Neutrophil (primary cell): ENCODE data around the gene CSRP2.

Experiments
- H3K27ac ChIP-seq: fragments of 200-600 bp; sonication (generic); 2 replicates; pipeline ENCODE4 v1.5.1; 2016; ENCODE audit warnings: mild to moderate bottlenecking, moderate library complexity
- H3K27me3 ChIP-seq: fragments of 200-600 bp; sonication (generic); 2 replicates; pipeline ENCODE4 v1.6.0; 2016; ENCODE audit warnings: mild to moderate bottlenecking
- H3K36me3 ChIP-seq: fragments of 200-600 bp; sonication (generic); 2 replicates; pipeline ENCODE4 v1.5.1; 2017
- H3K4me1 ChIP-seq, 2 experiments: fragments of 200-600 bp in 1 of 2; sonication (generic) in 1 of 2; 1 replicate in 1 of 2; 2 replicates in 1 of 2; pipeline versions ENCODE4 v1.5.1 to v1.6.1; 2013 to 2016; ENCODE audit warnings: low read depth in 1 of 2, low read length in 1 of 2, mild to moderate bottlenecking in 1 of 2, moderate library complexity in 1 of 2; ENCODE audit not compliant: control insufficient read depth in 1 of 2, insufficient read depth in 1 of 2
- H3K4me3 ChIP-seq, 2 experiments: fragments of 200-600 bp in 1 of 2; sonication (generic) in 1 of 2; 1 replicate in 1 of 2; 2 replicates in 1 of 2; pipeline ENCODE4 v1.5.1; 2013 to 2016; ENCODE audit warnings: low read depth in 1 of 2, low read length in 1 of 2, mild to moderate bottlenecking in 1 of 2, moderate library complexity in 1 of 2
- H3K9me3 ChIP-seq: fragments of 200-600 bp; sonication (generic); 2 replicates; pipeline ENCODE4 v1.5.1; 2016
- CTCF ChIP-seq: fragments of 200-600 bp; sonication (generic); IDR thresholded peaks from 2 replicates; pipeline ENCODE4 v1.5.1; 2016; ENCODE audit warnings: antibody characterized with exemption

CSRP2 gene

GRCh38 chr12:76898442-76898841 is 19.6 kb upstream of the CSRP2 start:
- Histone ChIP-seq H3K4me3 (no peak overlapping the region), H3K27ac (no peak overlapping the region), H3K9me3 (no peaks in the 10 kb centered on the region), H3K36me3 (no peaks in the 10 kb centered on the region), H3K27me3 (no peaks in the 10 kb centered on the region), H3K4me1 (no peaks in the 10 kb centered on the region)
- TF ChIP-seq CTCF = no peak

- H3K4me3 ChIP-seq = no peak overlapping the region
- H3K27ac ChIP-seq = no peak overlapping the region
- H3K4me1 ChIP-seq = no peaks in the 10 kb centered on the region
- no peaks in the 10 kb centered on the region for H3K9me3 ChIP-seq
- H3K36me3 ChIP-seq = no peaks in the 10 kb centered on the region
- TF ChIP-seq CTCF = no peak
- no peaks in the 10 kb centered on the region for H3K27me3 ChIP-seq
Observed at GRCh38 chr12:76896274-76896673, 17.5 kb upstream of the CSRP2 start.

GRCh38 chr12:76895796-76896195 is 17.0 kb upstream of the CSRP2 start:
- Histone ChIP-seq H3K36me3 (no peaks in the 10 kb centered on the region), H3K4me1 (no peaks in the 10 kb centered on the region), H3K9me3 (no peaks in the 10 kb centered on the region), H3K27ac (no peak overlapping the region), H3K4me3 (no peak overlapping the region), H3K27me3 (no peaks in the 10 kb centered on the region)
- TF ChIP-seq CTCF = no peak

- H3K9me3 ChIP-seq = no peaks in the 10 kb centered on the region
- H3K27me3 ChIP-seq = no peaks in the 10 kb centered on the region
- no peak for TF ChIP-seq CTCF
- no peak overlapping the region for H3K4me3 ChIP-seq
- no peaks in the 10 kb centered on the region for H3K36me3 ChIP-seq
- no peaks in the 10 kb centered on the region for H3K4me1 ChIP-seq
- no peak overlapping the region for H3K27ac ChIP-seq
Observed at GRCh38 chr12:76891609-76892008, 12.8 kb upstream of the CSRP2 start.

- no peaks in the 10 kb centered on the region for H3K9me3 ChIP-seq
- no peak for TF ChIP-seq CTCF
- H3K4me1 ChIP-seq = no peaks in the 10 kb centered on the region
- H3K27ac ChIP-seq = no peak overlapping the region
- H3K4me3 ChIP-seq = no peak overlapping the region
- no peaks in the 10 kb centered on the region for H3K27me3 ChIP-seq
- no peaks in the 10 kb centered on the region for H3K36me3 ChIP-seq
Observed at GRCh38 chr12:76890151-76891143, 11.6 kb upstream of the CSRP2 start.
